Suprapubic skin (tissue), 4 donors: ENCODE measurements around the gene CHST9. TPM values are rescaled to one million over a fixed set of nuclear protein-coding genes. Genes with fewer than 3 reads are reported as not detected.

ENCODE experiments used
- DNase-seq, 2 donors: peaks; one replicate each; pipeline ENCODE4 v3.0.0-alpha.2; 2019; ENCODE audit warnings: low spot score in 2 of 2
- H3K27ac ChIP-seq: fragments of 200-600 bp; sonication (generic); one replicate; pipeline ENCODE4 v1.5.1; 2019
- H3K27me3 ChIP-seq: fragments of 200-600 bp; sonication (generic); one replicate; pipeline ENCODE4 v1.5.1; 2019
- H3K36me3 ChIP-seq: fragments of 200-600 bp; sonication (generic); one replicate; pipeline ENCODE4 v1.5.1; 2019
- H3K4me1 ChIP-seq: fragments of 200-600 bp; sonication (generic); one replicate; pipeline ENCODE4 v1.5.1; 2019
- H3K4me3 ChIP-seq: fragments of 200-600 bp; sonication (generic); one replicate; pipeline ENCODE4 v1.5.1; 2019; ENCODE audit warnings: mild to moderate bottlenecking
- H3K9me3 ChIP-seq: fragments of 200-600 bp; sonication (generic); one replicate; pipeline ENCODE4 v1.5.1; 2019
- EP300 ChIP-seq: sonication (generic); formaldehyde crosslinking; IDR thresholded peaks from one replicate; pipeline ENCODE4 v1.6.1; 2017; ENCODE audit warnings: antibody characterized with exemption
- POLR2A ChIP-seq, 2 donors: fragments of 450-650 bp; IDR thresholded peaks; one replicate each; pipeline ENCODE4 v1.6.1; 2017; ENCODE audit warnings: antibody characterized with exemption in 2 of 2, mild to moderate bottlenecking in 2 of 2, moderate library complexity in 2 of 2
- POLR2AphosphoS5 ChIP-seq, 3 donors: sonication (generic); formaldehyde crosslinking; IDR thresholded peaks; one replicate each; pipeline ENCODE4 v1.6.1; 2017; ENCODE audit warnings: antibody characterized with exemption in 3 of 3
- WGBS: methylation state at CpG from one replicate; pipeline ENCODE4 v1.1.5; 2018; 5-methylcytosine and 5-hydroxymethylcytosine counted together
- total RNA-seq, 4 donors: library from RNA; depleted of rRNA; stranded (reverse); fragments of >200 nt; gene quantifications; one replicate each; pipeline ENCODE4 v1.1.0, GENCODE V29; 2016
- TF ChIP-seq, protein P1 (sequence below), 2 donors: fragments of 200-600 bp in 1 of 2; fragments of 450-650 bp in 1 of 2; sonication (generic) in 1 of 2; IDR thresholded peaks; one replicate each; pipeline ENCODE4 v1.5.1; 2016 to 2019; ENCODE audit warnings: antibody characterized with exemption in 2 of 2, mild to moderate bottlenecking in 1 of 2, moderate library complexity in 1 of 2

CHST9 gene
- total RNA-seq, 4 donors from 2014 or later, result 0.08 to 2.0 (median 0.33) TPM

DNA sequence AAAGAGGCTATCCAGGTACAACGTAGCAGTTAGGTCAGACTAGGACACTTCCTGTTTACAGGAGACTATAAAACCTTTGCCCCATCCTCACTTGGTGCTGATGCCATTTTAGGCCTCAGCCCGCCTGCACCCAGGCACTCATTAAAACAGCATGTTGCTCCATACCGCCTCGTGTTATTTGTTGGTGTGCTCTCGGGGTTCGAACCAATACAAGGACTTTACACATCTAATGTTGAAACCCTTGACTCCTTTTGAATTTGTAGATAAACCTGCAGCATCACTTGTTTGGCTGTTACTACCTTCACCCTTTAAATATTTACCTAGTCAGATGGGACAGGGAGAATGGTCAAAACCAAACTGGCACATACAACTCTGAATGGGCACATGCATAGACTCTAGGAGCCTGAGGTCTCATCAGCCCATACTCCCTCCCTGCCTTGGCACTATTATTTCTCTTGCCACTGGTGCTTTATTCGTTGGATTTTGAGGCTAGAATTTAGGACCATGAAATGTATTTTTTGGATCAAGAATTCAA is 40.9 kb upstream of the CHST9 start:
- Histone ChIP-seq H3K4me1 (no peaks in the 10 kb centered on the region), H3K9me3 (no peaks in the 10 kb centered on the region), H3K36me3 (no peaks in the 10 kb centered on the region), H3K27ac (no peak overlapping the region), H3K27me3 (no peaks in the 10 kb centered on the region), H3K4me3 (no peak overlapping the region)
- 89% methylated on average over 7 of the region's 7 CpGs for WGBS
- no peak for DNase-seq
- TF ChIP-seq POLR2A (IDR thresholded peaks at IDR 0.05) (no peak), POLR2AphosphoS5 (IDR thresholded peaks at IDR 0.05) (no peak), EP300 (no peak)
- TF ChIP-seq, protein P1, sequence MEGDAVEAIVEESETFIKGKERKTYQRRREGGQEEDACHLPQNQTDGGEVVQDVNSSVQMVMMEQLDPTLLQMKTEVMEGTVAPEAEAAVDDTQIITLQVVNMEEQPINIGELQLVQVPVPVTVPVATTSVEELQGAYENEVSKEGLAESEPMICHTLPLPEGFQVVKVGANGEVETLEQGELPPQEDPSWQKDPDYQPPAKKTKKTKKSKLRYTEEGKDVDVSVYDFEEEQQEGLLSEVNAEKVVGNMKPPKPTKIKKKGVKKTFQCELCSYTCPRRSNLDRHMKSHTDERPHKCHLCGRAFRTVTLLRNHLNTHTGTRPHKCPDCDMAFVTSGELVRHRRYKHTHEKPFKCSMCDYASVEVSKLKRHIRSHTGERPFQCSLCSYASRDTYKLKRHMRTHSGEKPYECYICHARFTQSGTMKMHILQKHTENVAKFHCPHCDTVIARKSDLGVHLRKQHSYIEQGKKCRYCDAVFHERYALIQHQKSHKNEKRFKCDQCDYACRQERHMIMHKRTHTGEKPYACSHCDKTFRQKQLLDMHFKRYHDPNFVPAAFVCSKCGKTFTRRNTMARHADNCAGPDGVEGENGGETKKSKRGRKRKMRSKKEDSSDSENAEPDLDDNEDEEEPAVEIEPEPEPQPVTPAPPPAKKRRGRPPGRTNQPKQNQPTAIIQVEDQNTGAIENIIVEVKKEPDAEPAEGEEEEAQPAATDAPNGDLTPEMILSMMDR (IDR thresholded peaks at IDR 0.05), result no peak

DNA sequence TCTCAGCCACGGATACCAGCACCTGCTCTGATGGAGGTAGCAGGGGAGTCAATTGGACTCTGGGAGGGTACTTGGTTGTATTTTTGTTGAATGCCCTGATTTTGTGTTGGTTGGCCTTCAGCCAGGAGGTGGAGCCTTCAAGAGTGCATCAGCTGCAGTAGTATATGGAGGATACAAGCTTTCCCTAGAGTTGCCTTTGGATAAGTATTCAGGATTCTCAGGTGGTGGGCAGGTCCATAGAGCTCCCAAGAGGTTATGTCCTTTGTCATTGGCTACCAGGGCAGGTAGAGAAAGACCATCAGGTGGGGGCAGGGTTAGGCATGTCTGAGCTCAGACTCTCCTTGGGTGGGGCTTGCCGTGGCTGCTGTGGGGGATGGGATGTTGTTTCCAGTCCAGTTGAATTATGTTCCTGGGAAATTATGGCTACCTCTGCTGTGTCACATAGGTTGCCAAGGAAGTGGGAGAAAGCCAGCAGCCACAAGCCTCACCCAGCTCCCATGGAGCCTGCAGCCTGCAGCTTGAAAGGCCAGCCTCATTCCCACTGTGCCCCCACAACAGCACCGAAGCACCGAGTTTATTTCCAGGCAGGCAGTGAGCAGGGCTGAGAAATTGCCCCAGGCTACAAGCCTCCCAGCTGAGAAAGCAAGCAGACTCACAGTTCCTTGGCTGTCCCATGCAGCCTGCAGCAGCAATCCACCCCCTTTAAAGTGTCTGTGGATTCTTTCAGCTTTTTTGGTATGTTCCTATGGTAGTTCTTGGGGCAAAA is 38.6 kb upstream of the CHST9 start:
- Histone ChIP-seq H3K9me3 (no peaks in the 10 kb centered on the region), H3K4me3 (no peak overlapping the region), H3K27ac (no peak overlapping the region), H3K4me1 (no peaks in the 10 kb centered on the region), H3K27me3 (no peaks in the 10 kb centered on the region), H3K36me3 (no peaks in the 10 kb centered on the region)
- no peak for DNase-seq
- TF ChIP-seq POLR2A (IDR thresholded peaks at IDR 0.05) (no peak), POLR2AphosphoS5 (IDR thresholded peaks at IDR 0.05) (no peak), EP300 (no peak)
- TF ChIP-seq, protein P1 (IDR thresholded peaks at IDR 0.05), result no peak
- 17% methylated on average over 3 of the region's 4 CpGs for WGBS

DNA sequence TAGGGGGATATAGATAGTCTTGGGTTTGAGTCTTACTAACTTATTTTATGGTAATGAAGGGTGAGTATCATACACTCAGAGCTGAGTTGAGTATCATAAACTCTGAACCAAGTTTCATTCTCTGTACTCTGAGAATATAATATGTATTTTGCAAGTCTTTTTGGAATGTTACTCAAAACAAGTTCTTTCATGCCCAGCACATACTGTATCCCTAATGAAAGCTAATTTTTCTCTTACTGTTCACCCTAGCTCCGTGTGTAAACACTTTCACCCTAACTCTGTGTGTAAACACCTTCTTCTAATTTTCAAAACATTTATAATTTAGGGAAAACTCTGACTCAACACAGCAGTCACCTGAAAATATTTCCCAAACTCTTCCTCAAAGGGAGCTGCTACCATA is 29.7 kb upstream of the CHST9 start:
- Histone ChIP-seq H3K27ac (no peak overlapping the region), H3K4me3 (no peak overlapping the region), H3K36me3 (no peaks in the 10 kb centered on the region), H3K9me3 (no peaks in the 10 kb centered on the region), H3K4me1 (no peaks in the 10 kb centered on the region), H3K27me3 (no peaks in the 10 kb centered on the region)
- no peak for DNase-seq
- WGBS, result 32% methylated on average over 1 of the region's 1 CpG
- no peak for TF ChIP-seq POLR2AphosphoS5 (IDR thresholded peaks at IDR 0.05)
- no peak for TF ChIP-seq POLR2A (IDR thresholded peaks at IDR 0.05)
- TF ChIP-seq, protein P1 (IDR thresholded peaks at IDR 0.05), result no peak
- no peak for TF ChIP-seq EP300

DNA sequence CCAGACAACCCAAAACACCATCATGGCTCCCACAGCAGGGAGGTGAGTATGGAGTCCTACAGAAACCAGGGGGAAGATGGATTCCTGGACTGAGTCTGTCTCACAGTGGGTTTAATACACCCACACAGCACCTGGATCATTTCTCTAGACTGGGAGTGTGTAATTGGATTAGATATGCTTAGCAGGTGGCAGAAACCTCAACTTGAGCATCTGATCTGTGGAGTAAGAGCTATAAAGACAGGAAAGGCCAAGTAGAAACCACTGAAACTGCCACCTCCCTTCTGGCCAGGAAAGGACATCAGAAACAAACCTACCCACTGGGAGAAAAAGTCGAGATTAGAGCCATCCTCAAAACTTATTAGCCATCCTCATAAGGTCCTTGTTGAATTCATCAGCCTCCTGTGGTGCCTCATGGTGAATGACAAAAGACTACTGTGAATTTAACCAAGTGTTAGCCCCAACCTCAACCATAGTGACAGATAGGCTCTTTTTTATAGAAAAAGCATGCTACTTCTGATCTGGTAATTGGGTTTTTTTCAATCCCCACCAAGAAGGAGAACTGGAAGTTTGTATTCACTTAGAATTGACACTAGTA is 28.1 kb upstream of the CHST9 start:
- no peaks in the 10 kb centered on the region for H3K9me3 ChIP-seq
- no peaks in the 10 kb centered on the region for H3K27me3 ChIP-seq
- no peak overlapping the region for H3K27ac ChIP-seq
- no peak overlapping the region for H3K4me3 ChIP-seq
- H3K4me1 ChIP-seq, result no peaks in the 10 kb centered on the region
- WGBS, result 70% methylated on average over 1 of the region's 1 CpG
- DNase-seq, result no peak
- H3K36me3 ChIP-seq, result no peaks in the 10 kb centered on the region
- TF ChIP-seq POLR2AphosphoS5 (IDR thresholded peaks at IDR 0.05) (no peak), EP300 (no peak), POLR2A (IDR thresholded peaks at IDR 0.05) (no peak)
- TF ChIP-seq, protein P1 (IDR thresholded peaks at IDR 0.05), result no peak

DNA sequence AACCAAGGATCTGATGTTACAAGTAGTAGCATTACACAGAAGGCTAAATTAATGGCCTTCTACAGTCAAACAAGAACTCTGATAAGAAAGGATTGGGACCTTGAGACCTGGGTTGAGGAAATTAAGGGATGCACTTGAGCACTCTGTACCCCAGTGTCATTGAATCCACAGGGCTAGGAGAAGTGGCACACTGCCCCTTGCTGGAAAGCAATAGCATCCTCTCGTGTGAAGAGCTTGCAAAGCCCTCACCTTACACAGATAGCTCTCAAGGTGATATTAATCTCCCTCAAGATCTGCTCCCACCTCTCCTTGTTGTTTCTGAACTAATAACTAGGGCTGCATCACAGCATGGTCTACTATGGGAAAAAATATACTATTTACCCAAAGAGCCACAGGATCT is 26.5 kb upstream of the CHST9 start:
- Histone ChIP-seq H3K27ac (no peak overlapping the region), H3K4me3 (no peak overlapping the region), H3K9me3 (no peaks in the 10 kb centered on the region), H3K27me3 (no peaks in the 10 kb centered on the region), H3K4me1 (no peaks in the 10 kb centered on the region), H3K36me3 (no peaks in the 10 kb centered on the region)
- no peak for DNase-seq
- 62% methylated on average over 1 of the region's 1 CpG for WGBS
- no peak for TF ChIP-seq POLR2A (IDR thresholded peaks at IDR 0.05)
- TF ChIP-seq POLR2AphosphoS5 (IDR thresholded peaks at IDR 0.05), result no peak
- no peak for TF ChIP-seq EP300
- TF ChIP-seq, protein P1 (IDR thresholded peaks at IDR 0.05), result no peak
